Stimulated activated CD4-positive, alpha-beta T cell treated with anti-CD3 and anti-CD28 coated beads, TNF-alpha, amount 100 ng/mL, for 1 hour (primary cell): Measurements from ENCODE around the gene PELI2.
A peak's percentile ranks its signal among the peaks of the same experiment; 100 is the strongest.

Source experiments
- DNase-seq, 3 donors: peaks; one replicate each; pipeline ENCODE4 v3.0.0-alpha.2; 2020; ENCODE audit warnings: low read depth in 3 of 3, low spot score in 1 of 3

Gene PELI2

GRCh38 chr14:56339855-56340701, 221.9 kb downstream of the PELI2 start:
- peak; percentile 5 to 25 (median 13) for DNase-seq

GRCh38 chr14:56340932-56341331, 222.7 kb downstream of the PELI2 start:
- DNase-seq: no peak

GRCh38 chr14:56341766-56342493, 223.7 kb downstream of the PELI2 start:
- no peak for DNase-seq

- DNase-seq: no peak
Observed at GRCh38 chr14:56342494-56342942, 224.3 kb downstream of the PELI2 start.

- DNase-seq: no peak
Observed at GRCh38 chr14:56349960-56350359, 231.7 kb downstream of the PELI2 start.
